Osteoblast (primary cell): Measurements from ENCODE around the gene STAU1. TPM values are rescaled to one million over a fixed set of nuclear protein-coding genes. Genes with fewer than 3 reads are reported as not detected.
"Not testable (repeated sequence)": the region's sequence is repeated elsewhere in the genome, so short reads cannot be mapped to it uniquely, and the experiment has no call there.

Source experiments
- DNase-seq: peaks from one replicate; pipeline ENCODE4 v3.0.0; 2011; ENCODE audit warnings: low spot score, mixed read lengths; ENCODE audit not compliant: insufficient read length; ENCODE audit errors: missing footprints
- H2AFZ ChIP-seq: 2 replicates; pipeline ENCODE4 v1.6.0; 2011; ENCODE audit warnings: mild to moderate bottlenecking, low read length
- H3K27ac ChIP-seq: 2 replicates; pipeline ENCODE4 v1.5.1; 2011; ENCODE audit warnings: mild to moderate bottlenecking, low read depth, low read length, moderate library complexity
- H3K27me3 ChIP-seq: 2 replicates; pipeline ENCODE4 v1.6.0; 2012; ENCODE audit warnings: mild to moderate bottlenecking, control low read depth, inconsistent platforms, low read length, moderate library complexity; ENCODE audit not compliant: insufficient read depth
- H3K36me3 ChIP-seq: 2 replicates; pipeline ENCODE4 v1.5.1; 2011; ENCODE audit warnings: mild to moderate bottlenecking, low read length, control low read depth, moderate library complexity; ENCODE audit not compliant: insufficient read depth
- H3K4me1 ChIP-seq: 2 replicates; pipeline ENCODE4 v1.5.1; 2011; ENCODE audit warnings: mild to moderate bottlenecking, low read length, control low read depth, moderate library complexity; ENCODE audit not compliant: insufficient read depth
- H3K4me2 ChIP-seq: 2 replicates; pipeline ENCODE4 v1.6.0; 2011; ENCODE audit warnings: mild to moderate bottlenecking, low read length; ENCODE audit not compliant: insufficient read depth
- H3K4me3 ChIP-seq: fragments of 200-600 bp; sonication (generic); 3 replicates; pipeline ENCODE4 v1.5.1; 2012; ENCODE audit warnings: mild to moderate bottlenecking, low read length, inconsistent platforms; ENCODE audit not compliant: insufficient read depth
- H3K79me2 ChIP-seq: 2 replicates; pipeline ENCODE4 v1.6.0; 2012; ENCODE audit warnings: mild to moderate bottlenecking, low read length, control low read depth, inconsistent platforms; ENCODE audit not compliant: insufficient read depth
- H3K9me3 ChIP-seq: 2 replicates; pipeline ENCODE4 v1.5.1; 2011; ENCODE audit warnings: low read depth, low read length, control low read depth
- H4K20me1 ChIP-seq: 2 replicates; pipeline ENCODE4 v1.6.0; 2012; ENCODE audit warnings: mild to moderate bottlenecking, low read length, control low read depth; ENCODE audit not compliant: insufficient read depth
- CTCF ChIP-seq: IDR thresholded peaks from 2 replicates; pipeline ENCODE4 v1.5.1; 2011; ENCODE audit warnings: mild to moderate bottlenecking, low read depth, low read length, moderate library complexity; ENCODE audit errors: extremely low read depth
- total RNA-seq: library from RNA; depleted of rRNA; stranded (reverse); fragments of >200 nt; gene quantifications from 2 replicates; pipeline ENCODE4 v1.2.3, GENCODE V29; 2012

The STAU1 gene
- total RNA-seq, 1 donor: 64.8 TPM

GRCh38 chr20:49219091-49219923 is 31.2 kb upstream of the STAU1 start, which contains the start of gene DDX27:
DDX27 (plus strand) TSS chr20:49219416; CDS start chr20:49219449, 33 bp downstream.
- DNase-seq: peak; percentile 97
- peaks cover 3% of the 10 kb centered on the region for H4K20me1 ChIP-seq
- peaks cover 27% of the 10 kb centered on the region for H3K79me2 ChIP-seq
- peak within 1 kb of the TSS; percentile 97 for H2AFZ ChIP-seq
- H3K27ac ChIP-seq: peak within 1 kb of the TSS; percentile 87
- peaks cover 8% of the 10 kb centered on the region for H3K4me1 ChIP-seq
- no peaks in the 10 kb centered on the region for H3K9me3 ChIP-seq
- H3K4me3 ChIP-seq: peak within 1 kb of the TSS; percentile 77
- TF ChIP-seq CTCF: no peak
- H3K4me2 ChIP-seq: peak within 1 kb of the TSS; percentile 96
- peaks cover 27% of the 10 kb centered on the region for H3K36me3 ChIP-seq
- H3K27me3 ChIP-seq: no peaks in the 10 kb centered on the region

- not testable (repeated sequence) for H3K27me3 ChIP-seq, DNase-seq, H4K20me1 ChIP-seq, H3K4me1 ChIP-seq, H3K9me3 ChIP-seq
- H3K4me2 ChIP-seq: peak overlapping the region; percentile 96
- H3K79me2 ChIP-seq: peaks cover 27% of the 10 kb centered on the region
- peak overlapping the region; percentile 87 for H3K27ac ChIP-seq
- H3K36me3 ChIP-seq: peaks cover 21% of the 10 kb centered on the region
- peak overlapping the region; percentile 56 for H2AFZ ChIP-seq
- H3K4me3 ChIP-seq: peak overlapping the region; percentile 77
These were observed 30.6 kb upstream of the STAU1 start for GRCh38 chr20:49218739-49219090.

GRCh38 chr20:49216991-49217578 is 29.0 kb upstream of the STAU1 start:
- H3K27ac ChIP-seq: no peak overlapping the region
- peak overlapping the region; percentile 63 for H3K4me2 ChIP-seq
- peak; percentile 94 for TF ChIP-seq CTCF
- H3K9me3 ChIP-seq: no peaks in the 10 kb centered on the region
- no peaks in the 10 kb centered on the region for H3K27me3 ChIP-seq
- H2AFZ ChIP-seq: peak overlapping the region; percentile 67
- peak; percentile 87 for DNase-seq
- H3K4me1 ChIP-seq: peaks cover 8% of the 10 kb centered on the region
- peaks cover 10% of the 10 kb centered on the region for H3K36me3 ChIP-seq
- H3K4me3 ChIP-seq: peak overlapping the region; percentile 27
- H3K79me2 ChIP-seq: peaks cover 27% of the 10 kb centered on the region
- H4K20me1 ChIP-seq: peaks cover 3% of the 10 kb centered on the region

GRCh38 chr20:49215232-49215631 is 27.1 kb upstream of the STAU1 start:
- Histone ChIP-seq H4K20me1 (no peaks in the 10 kb centered on the region), H2AFZ (no peak overlapping the region), H3K79me2 (peaks cover 10% of the 10 kb centered on the region), H3K27me3 (no peaks in the 10 kb centered on the region), H3K36me3 (no peaks in the 10 kb centered on the region), H3K9me3 (no peaks in the 10 kb centered on the region), H3K4me2 (no peak overlapping the region), H3K4me1 (peaks cover 6% of the 10 kb centered on the region), H3K4me3 (no peak overlapping the region), H3K27ac (no peak overlapping the region)
- DNase-seq: no peak
- no peak for TF ChIP-seq CTCF
